A172 (cell line): Measurements from ENCODE around the gene MYMK. TPM values are rescaled to one million over a fixed set of nuclear protein-coding genes. Genes with fewer than 3 reads are reported as not detected.

Source experiments
- DNase-seq: peaks from one replicate; pipeline ENCODE4 v3.0.0-alpha.2; 2015; ENCODE audit warnings: low spot score
- total RNA-seq: library from RNA; depleted of rRNA; stranded (reverse); fragments of >200 nt; shearing (Covaris generic); gene quantifications from 2 replicates; pipeline ENCODE4 v1.2.3, GENCODE V29; 2014

MYMK gene
- total RNA-seq, 1 experiment from 2014 or later: not detected

DNA sequence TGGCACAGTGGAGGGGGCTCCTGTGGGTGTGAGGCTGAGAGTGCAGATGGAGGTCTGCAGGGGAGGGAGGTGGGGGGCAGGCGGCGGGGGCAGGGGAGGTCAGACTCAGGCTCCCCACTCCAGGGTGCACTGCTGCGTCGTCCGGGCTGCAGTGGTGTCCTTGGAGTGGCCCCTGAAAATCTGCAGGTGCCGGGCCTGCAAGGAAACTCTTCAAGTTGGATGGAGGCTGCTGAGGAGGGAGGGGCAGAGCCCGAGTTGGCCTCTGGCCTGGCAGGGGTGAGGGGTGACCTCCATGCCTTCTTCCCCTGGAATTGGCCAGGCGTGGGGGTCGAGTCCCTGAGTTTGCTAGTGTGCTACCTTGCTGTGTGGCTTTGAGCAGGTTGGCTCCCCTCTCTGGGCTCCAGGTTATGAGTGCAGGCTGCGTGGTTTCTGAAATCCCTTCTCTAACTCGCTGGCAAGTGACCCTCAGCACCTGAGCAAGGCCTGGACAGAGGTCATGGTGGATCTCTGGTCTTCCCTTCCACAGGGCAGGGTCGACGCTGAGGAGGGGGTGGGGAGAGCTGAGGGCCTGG is 10.6 kb upstream of the MYMK start:
- no peak for DNase-seq

DNA sequence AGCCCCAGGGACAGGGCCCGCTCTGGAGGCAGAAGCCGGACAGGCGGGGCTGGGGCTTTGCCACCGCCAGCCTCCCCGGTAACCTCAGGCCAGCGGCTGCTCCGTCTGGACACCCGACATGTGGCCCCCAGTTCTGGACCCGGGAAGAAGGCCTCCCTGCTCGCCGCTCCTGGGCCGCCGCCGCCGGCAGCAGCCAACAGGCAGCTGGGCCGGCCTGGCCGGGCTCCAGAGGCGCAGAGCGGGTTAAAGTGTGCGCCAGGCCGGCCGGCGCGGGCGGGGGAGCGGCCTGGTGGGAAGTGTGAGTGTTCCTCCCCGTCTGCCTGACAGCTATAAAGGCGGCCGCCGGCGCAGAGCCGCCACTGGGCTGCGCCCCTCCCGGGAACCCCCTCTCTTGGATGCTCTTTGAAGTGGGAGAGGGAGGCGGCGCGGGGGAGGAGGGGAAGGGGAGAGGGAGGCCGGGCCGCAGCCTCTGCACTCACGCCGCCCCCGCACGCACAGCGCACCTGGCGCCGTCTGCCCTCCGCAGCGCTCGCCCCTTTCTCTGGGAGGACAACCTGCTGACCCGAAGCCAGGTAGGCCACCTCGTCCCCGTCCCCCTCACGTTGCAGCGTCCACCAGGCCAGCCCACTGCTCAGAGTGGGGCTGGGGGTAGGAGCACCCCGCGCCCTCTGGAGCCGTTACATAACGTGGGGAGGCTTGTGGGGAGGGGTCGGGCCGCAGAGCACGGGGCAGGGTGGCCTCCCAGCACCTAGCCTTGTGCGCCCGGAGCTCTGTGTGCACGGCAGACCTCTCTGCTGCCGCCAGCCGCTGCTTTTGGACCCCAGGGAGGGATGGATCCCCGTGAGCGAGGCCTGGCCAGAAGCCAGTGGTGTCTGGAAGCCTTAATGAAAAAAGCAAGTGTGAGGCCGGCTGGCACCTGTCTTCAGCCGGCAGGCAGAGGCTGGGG is 9.9 kb upstream of the MYMK start, which contains the start of gene ADAMTSL2:
TSS of gene ADAMTSL2 (plus strand) at position 359 of the 946 bp plus-strand sequence. CDS start 2,009 bp downstream, outside the sequence.
- DNase-seq: no peak

DNA sequence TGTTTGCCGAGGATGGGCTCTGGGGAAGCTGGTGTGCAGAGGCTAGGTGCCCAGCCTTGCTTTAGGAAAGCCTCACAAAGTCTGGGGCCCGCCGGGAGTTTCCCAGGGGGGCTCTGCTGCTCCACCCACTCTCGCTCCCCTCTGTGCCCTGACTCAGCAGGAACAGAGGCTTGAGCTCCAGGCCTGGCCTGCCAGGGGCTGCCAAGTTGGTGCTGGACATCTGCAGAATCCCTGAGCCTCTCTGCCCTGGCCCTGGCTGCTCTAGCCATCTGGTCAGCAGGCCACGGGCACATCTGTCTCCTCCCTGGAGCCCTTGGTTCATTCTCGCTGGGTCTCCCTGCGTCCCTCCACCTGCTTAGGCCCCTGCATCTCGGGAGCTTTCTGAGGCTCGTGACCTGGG is 9.1 kb upstream of the MYMK start:
- no peak for DNase-seq

DNA sequence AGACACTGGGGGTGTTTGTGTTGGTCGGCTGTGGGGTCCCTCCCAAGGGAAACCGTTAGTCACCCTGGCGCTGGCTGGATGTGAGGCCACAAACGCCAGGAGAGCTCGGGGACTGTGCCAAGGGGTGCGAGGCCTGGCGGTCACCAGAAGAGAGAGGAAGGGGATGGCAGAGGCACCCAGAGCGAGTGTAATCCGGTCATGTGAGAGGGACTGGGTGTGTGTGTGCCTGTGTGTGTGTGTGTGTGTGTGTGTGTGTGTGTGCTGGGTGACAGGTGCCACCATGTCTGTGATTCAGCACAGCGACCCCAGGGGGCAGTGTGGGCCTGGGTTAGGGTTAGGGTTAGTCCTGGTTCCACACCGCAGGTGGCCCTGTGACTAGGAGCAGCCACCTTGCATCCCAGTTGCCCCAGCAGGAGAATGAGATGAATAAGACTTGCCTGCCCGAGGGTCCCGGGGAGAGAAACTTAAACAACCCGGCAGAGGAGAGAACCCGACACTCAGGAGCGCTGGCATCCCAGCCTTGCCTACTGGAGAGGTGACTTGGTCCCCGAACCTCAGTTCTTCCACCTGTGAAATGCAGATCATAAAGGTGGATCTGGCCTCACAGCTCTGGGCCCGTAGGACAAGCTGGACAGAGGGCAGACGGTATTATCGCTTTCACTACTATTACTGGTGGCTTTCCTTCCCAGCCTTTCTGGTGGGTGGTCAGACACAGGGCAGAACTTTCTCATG is 8.3 kb upstream of the MYMK start:
- DNase-seq: peak; percentile 71

DNA sequence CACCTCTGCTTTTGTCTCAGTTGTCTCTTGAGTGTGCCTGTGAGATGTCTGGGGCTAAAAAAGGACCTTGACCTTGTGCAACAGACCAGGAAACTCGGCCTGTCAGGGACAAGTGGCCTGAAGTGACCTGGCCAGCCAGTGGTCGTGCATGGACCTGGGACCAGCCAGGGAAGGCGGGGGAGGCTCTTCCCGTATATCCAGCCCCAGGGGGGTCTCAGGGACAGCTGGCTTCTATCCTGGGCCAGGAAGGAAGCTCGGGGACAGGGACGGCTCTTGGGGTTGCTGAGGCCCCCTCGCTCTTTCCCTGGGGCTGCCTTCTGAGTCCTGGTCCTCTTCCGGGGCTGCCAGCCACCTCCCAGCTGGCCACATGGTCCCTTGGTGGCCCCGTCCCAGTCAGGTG is 6.5 kb upstream of the MYMK start:
- no peak for DNase-seq

DNA sequence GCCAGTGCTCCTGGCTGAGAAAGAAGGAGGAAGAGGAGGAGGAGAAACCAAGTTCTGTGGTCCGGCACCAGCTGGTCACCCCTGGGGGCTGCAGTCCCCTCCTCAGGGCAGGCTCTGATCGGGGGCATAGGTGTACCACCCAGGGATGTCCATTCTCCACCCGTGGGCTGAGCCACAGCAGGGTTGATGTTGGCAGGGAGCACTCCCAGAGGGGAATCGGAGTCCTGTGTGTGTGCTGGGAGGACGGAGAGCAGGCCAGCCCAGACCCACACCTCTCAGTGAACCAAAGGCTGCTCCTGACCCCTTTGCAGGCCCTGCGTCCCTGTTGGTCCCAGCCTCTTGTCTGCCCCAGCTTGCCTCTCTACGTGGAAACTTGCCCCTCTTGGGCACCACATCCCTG is 5.1 kb upstream of the MYMK start:
- no peak for DNase-seq

DNA sequence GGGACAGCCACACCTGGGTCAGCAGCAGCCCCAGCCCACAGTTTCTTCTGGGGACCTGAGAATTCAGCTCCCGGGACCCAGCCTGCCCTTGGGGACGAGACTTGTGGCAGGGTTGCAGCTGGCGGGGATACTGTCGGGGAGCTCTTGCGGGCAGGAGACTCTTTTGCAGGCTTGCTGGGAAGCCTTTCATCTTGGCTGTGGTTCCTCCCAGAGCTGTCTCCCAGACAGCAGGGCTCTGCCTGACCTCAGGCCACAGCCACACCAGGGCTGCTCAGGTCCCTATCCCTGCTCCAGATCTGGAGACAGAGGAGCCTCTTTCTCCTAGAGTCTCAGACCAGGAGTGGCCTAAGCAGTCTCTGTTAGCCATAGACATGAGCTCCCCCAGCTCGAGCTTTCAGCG is 4.7 kb upstream of the MYMK start:
- no peak for DNase-seq

DNA sequence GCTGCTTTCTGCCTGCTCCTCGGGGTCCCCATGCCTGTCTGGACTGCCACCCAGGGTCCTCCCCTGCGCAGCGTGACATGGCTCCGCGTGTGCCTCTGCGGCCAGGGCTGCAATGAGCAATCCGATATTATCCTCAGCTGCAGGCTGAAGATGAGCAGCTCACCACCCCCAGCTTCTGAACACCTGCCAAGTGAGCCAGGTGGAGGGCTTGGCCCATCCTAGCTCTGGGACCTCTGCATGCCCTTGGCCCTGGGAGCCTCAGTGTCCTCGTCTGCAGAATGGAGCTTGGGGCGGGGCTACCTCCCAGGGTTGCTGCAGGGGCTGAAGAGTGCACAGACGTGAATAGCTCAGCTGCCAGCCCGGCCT is 4.1 kb upstream of the MYMK start:
- DNase-seq: no peak

DNA sequence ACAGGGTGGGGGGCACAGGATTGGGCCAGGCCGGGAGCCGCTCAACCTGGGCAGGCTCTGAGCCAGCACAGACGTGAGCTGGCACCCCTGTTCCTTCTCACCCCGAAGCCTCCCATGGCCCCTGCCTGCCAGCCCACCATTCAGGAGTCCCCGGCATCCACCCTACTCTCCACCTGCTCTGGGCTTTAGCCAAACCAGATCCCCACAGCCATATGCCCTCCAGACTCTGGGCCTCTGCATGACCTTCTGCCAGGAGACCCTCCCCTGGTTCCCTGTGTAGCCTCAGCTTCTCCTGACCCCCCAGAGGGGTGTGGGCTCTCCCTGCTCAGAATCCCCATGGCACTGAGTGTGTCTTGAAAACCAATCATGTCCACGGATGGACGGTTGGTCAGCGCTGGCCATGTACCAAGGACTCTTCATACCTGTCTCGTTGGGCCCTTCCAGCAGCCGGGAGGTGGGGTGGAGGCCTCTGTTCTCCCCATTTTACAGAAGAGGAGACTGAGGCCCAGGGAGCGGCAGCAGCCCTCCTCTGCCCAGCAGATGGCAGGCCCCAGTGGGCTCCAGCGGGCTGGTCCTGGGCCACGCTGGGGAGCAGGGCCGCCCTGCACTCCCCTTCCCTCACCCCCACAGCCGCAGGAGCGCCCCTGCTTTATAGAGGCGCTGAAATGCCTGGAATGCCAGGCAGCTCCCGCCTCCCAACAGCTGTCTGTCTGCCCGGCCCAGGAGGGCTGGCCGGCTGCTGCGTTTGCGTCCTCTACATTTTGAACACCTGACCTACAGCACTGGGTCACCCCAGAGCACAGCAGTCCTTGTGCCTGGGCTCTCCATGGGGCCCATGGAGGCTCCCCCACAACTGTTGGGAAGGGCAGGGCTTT is 3.5 kb upstream of the MYMK start:
- DNase-seq: no peak

DNA sequence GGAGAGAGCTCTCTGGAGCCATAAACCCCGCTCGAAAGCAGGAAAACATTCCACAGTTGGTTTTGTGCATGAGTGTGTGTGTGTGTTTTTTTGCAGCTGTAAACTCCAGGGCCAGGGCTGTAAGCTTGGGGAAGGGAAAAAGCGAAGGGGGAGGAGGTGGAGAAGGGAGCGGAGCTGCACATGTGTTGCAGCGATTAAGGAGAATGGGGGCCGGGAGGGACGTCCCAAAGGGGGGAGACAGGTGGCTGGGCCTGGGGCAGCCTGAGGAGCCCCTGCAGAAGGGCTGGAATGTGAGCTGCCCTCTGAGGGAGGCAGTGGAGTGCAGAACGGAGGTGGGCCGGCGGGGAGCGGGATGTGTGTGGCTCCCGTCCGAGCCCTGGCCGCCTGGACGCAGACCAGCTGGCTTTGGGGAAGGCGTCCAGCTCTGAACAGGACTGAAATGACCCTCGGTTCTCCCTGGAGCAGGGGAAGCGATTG is 2.7 kb upstream of the MYMK start:
- DNase-seq: no peak

DNA sequence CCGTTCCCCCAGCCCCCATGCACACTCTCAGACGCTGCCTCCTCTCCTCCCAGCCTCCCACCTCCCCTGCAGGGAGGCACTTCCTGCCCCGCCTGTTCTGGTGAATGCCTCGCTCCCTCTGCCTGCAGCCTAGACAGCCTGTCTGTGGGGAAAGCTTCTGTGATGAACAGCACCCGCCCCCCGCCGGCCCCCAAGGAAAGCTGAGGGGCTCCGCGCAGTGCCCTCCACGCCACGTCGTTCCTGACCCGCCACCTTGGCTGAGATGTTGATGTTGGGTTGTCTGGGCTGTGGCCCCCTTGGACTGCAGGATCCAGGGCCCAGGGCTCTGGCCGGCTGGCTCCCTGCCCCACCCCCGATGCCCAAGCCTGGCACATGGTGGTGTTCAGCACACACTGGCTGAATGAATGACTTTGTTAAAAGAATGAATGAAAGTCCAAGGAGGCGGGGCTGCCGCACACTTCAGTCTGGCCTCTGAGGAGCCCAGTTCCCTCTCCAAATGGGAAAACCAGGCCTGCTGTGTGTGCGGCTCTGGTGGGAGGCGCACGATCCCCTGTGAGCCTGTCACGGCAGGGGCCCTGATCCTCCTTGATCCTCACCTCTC is 2.1 kb upstream of the MYMK start:
- DNase-seq: peak; percentile 54

DNA sequence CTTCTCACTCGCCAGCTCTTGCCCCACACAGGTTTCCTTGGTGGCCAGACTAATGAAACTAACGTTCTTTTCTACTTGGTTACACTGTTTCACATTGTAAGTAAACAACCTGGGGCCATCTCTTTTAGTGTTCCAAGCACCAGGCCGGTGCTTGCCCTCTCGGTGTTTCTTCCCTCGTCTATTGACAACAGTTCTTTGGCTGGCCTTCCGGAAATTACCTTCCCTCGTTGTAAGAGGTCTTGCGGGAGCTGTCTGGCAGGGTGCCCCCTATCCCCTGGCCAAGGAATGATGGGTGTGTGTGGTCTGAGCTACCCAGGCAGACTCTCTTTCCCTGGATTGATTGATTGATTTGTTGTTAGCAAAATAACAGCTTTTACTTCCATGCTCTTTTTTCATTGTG is 918 bp upstream of the MYMK start:
- no peak for DNase-seq

DNA sequence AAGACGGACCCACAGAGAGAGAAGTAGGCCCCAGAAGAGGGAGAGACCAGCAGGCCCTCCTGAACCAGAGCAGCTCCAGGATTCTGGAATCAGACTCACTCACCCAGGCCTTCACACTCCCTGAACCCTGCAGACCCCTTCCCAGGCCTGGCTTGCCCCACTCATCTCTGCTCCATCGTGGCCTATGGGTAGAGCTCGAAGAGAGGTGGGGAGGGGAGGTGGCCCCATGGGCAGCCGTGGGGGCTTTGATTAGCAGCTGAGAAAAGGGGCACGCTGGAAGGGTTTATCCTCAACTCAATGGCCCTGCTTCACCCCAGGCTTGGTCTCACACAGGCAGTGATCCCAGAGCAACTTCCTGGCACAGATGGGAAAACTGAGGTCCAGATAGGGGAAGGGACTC is 613 bp downstream of the MYMK start:
- no peak for DNase-seq

DNA sequence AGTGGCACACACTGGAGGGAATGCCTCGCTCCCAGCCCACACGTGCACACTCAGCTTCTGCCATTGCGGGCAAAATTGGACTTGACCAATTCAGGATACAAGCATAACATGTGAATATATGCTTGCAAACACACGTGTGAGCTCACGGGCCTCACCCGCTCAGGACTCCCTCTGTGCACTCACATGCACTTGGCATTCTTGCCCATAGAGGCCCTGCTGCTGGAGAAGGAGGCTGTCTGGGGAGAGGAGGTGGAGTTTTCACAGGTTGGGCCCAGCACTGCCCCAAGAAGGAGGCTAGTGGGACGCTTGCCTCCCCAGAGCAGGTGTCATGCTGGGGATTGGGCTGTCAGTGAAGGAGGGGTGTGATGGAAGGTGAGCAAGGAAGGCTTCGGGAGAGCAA is 1.7 kb downstream of the MYMK start:
- DNase-seq: no peak

DNA sequence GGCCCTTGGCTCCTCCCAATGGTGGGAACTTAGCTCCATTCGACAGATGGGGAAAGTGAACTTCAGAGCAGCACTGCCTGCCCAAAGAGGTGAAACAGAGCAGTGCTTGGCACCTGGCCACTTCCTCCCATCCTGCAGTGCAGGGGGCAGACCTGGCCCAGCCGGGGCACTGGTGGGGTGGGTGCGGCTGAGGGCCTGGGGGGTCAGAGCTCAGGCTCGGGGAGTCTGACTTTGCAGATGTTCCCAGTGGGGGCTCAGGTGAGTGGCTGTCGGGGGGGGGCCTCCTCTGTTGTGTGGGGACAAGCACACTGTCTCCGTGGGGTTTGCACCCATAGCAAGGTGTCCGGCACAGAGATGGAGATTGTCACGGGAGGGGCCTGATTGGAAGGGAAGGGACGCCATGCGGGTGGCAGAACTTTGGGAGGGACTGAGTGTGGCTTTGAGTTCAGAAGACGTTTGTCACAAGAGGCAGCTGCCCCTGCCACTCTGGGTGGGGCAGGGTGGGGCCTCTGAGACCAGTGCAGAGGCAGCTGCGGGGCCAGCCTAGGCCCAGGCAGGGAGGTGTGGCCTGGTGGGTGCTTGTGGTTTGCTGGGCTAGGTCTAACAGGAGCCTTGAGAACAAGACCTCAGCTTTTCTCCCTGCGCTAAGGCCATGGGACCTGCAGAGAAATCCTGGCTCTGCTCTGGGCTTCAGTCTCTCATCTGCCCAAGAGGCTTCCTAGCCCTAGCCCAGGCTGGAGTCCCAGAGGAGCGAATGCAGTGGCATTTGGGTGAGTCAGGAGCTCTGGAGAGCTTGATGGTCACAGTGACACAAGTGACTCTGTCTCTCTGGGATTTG is 2.5 kb downstream of the MYMK start:
- DNase-seq: no peak

DNA sequence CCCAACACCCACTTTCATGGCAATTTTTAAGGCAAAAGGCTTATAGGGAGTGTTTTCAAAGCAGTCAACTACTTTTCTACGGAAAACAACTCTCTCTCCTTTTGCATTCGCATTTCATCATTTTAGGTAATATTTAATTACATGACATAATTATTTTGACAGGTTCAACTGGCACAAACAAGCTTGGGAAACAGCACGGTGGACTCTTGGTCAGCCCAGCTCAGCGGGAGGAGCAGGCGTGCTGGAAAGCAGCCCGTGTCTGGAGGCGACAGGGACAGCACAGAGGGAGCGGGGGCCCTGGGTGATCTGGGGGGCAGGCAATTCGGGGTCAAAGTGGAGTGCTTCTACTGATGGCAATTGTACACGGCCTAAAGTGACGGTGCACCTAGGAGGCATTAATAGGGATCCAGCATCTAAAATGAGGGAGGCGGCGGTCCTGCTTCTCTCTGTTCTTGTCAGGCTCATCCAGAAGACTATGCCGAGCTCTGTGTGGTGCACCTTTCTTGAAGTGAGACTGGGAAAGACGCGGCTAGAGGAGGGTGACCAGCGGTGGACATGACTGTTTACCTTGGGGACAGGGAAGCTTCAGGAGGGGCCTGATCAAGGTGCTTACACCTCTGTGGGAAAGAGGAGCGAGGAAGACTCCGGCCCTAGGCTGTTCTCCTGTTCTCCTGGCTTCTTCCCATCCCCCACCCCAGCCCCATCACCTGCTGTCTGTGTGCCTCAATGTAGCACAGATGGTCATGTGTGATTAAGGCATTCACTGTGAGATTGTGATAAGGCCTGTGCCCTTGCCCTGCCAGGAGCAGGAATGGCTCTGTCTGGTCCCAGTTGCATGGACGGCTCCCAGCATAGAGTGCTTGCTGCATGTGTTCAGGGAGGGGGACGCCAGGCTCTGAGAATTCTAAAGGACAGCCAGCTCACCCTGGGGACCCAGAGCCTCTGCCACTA is 3.4 kb downstream of the MYMK start:
- DNase-seq: no peak

DNA sequence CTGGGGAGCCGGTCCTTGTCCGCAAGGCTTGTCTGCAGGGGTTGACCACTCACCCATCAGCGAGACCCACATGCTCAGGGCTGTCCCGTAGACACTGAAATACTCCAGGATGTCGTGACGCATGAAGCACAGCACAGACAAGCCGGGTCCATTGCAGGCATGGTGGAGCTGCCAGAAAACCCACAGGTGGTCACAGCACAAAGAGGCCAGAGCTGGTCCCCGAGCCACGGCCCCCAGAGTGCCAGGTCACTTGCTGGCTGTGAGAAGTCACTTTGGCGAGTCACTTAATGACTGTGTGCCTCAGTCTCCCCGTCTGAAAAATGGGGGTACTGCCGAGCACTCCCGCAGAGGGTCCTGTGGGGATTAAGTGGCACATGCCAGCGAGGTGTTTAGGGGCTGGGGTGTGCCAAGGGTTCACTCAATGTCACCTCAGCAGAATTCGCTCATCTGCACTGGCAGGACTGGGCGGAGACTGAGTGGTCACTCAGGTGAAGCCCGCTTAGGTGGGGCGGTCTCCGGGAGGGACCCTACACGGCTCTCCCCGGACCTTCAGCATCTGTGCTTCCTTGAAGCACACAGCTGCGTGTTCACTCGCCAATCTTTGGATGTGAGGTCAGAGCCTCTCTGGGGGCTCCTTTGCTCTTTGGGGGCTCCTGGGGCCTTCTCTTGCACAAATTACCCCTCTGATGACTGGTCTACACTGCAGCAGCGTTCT is 4.5 kb downstream of the MYMK start:
- no peak for DNase-seq

DNA sequence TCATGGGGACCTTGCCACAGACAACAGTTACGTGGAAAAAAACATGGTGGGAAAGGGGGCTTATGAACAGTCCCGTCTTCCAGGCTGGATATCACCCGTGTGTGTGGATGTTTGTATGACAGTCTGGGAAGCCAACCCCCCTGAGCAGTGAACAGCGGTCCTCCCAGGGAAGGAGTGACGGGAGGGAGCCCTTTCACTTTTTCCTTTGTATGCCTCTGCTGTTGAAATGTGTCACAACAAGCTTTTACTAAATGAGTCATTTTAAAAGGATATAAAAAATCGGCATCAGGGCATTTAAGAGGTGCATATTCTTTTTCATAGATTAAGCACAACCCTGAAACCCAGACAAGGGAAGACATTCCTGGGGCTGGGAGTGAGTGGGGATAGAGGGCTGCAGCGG is 5.1 kb downstream of the MYMK start:
- DNase-seq: no peak
